Ureter (tissue), 1 donor: ENCODE data around the gene IL21. TPM values are rescaled to one million over a fixed set of nuclear protein-coding genes. Genes with fewer than 3 reads are reported as not detected.
"Not testable (repeated sequence)": the region's sequence is repeated elsewhere in the genome, so short reads cannot be mapped to it uniquely, and the experiment has no call there.

ENCODE experiments used
- DNase-seq: peaks from one replicate; pipeline ENCODE4 v3.0.0-alpha.2; 2020; ENCODE audit warnings: low spot score
- total RNA-seq: library from RNA; stranded (reverse); gene quantifications from one replicate; pipeline ENCODE4 v1.2.4, GENCODE V29; 2023
- donor health status: DM: yes; HTN: yes; CAD: no.

Gene IL21
- total RNA-seq, result not detected

- DNase-seq, result no peak
Measured at GRCh38 chr4:122621016-122621507, at the start of gene IL21. Gene IL21, minus strand, starts transcription at chr4:122621066. Its CDS starts 55 bp downstream, at chr4:122621011.

GRCh38 chr4:122669911-122670738, 49.3 kb upstream of the IL21 start:
- DNase-seq, result no peak

GRCh38 chr4:122668241-122668640, 47.4 kb upstream of the IL21 start:
- DNase-seq, result no peak

GRCh38 chr4:122666527-122667245, 45.8 kb upstream of the IL21 start:
- DNase-seq, result no peak

- DNase-seq, result no peak
Measured at GRCh38 chr4:122665161-122665929, 44.5 kb upstream of the IL21 start.

GRCh38 chr4:122663814-122664610, 43.1 kb upstream of the IL21 start:
- no peak for DNase-seq

GRCh38 chr4:122663291-122663690, 42.4 kb upstream of the IL21 start:
- DNase-seq, result no peak

GRCh38 chr4:122662701-122663100, 41.8 kb upstream of the IL21 start:
- no peak for DNase-seq

GRCh38 chr4:122661176-122662160, 40.6 kb upstream of the IL21 start:
- no peak for DNase-seq

- DNase-seq, result no peak
Measured at GRCh38 chr4:122658818-122659295, 38.0 kb upstream of the IL21 start.

GRCh38 chr4:122658377-122658776, 37.5 kb upstream of the IL21 start:
- no peak for DNase-seq

GRCh38 chr4:122657553-122657952, 36.7 kb upstream of the IL21 start:
- DNase-seq, result no peak

GRCh38 chr4:122656583-122656982, 35.7 kb upstream of the IL21 start:
- not testable (repeated sequence) for DNase-seq

- DNase-seq, result no peak
Measured at GRCh38 chr4:122652379-122652778, 31.5 kb upstream of the IL21 start.

- DNase-seq, result no peak
Measured at GRCh38 chr4:122650148-122650547, 29.3 kb upstream of the IL21 start.

GRCh38 chr4:122647656-122648055, 26.8 kb upstream of the IL21 start:
- no peak for DNase-seq

GRCh38 chr4:122643257-122643656, 22.4 kb upstream of the IL21 start:
- DNase-seq, result no peak

GRCh38 chr4:122639181-122639580, 18.3 kb upstream of the IL21 start:
- DNase-seq, result no peak

GRCh38 chr4:122636697-122637096, 15.8 kb upstream of the IL21 start:
- DNase-seq, result no peak

GRCh38 chr4:122635205-122635604, 14.3 kb upstream of the IL21 start:
- no peak for DNase-seq
